GM20431 (cell line): ENCODE measurements around the gene ANKRD53.

Experiments used
- in situ Hi-C: fragments of 300-500 bp; cut with MseI, MboI; formaldehyde crosslinking; loops from one replicate; pipeline ENCODE4 v1.15.0; 2020; ENCODE audit warnings: low sequenced_read_pairs; ENCODE audit not compliant: unreplicated experiment

ANKRD53 gene

DNA sequence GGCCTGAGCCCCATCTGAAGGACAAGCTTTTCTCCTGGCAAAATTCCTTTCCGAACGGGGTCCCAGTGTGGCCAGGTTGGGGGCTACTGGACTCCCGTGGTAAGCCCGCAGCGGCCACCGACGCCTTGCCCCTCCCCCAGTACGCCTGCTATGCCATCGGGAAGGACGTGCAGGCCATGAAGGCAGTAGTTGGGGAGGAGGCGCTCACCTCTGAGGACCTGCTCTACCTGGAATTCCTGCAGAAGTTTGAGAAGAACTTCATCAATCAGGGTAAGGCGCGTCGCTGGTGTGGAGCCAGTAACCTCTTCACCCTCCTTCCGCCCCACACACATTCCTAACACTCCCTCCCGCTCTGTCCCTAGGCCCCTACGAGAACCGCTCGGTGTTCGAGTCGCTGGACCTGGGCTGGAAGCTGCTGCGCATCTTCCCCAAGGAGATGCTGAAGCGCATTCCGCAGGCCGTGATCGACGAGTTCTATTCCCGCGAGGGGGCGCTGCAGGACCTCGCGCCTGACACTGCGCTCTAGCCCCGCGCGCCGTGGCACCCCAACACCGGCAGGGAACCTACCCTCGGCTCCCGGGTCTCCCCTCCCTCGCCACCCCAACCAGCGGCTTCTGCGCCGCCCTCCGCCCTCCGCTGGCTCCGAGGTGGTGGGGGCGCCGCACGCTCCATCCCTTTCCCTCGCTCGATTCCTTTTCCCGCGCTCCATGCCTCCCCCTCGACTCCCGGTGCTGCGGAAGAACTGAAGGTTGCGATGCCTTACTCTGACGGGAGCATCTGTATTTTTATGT lies 13.6 kb upstream of the ANKRD53 start:
- in situ Hi-C loops: no loop called here

DNA sequence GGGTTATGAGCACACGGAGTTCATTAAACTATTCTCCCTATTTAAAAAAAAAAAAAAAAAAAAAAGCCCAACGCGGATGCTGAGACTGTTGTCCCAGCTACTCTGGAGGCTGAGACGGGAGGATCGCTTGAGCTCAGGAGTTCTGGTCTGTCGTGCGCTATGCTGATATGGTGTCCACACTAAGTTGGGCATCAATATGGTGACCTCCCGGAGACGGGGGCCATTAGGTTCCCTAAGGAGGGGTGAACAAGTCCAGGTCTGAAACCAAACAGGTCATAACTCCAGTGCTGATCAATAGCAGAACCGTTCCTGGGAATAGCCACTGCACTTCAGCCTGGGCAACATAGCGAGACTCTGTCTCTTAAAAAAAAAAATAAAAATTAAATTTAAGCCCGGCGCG lies 12.9 kb upstream of the ANKRD53 start:
- in situ Hi-C loops: no loop called here

GRCh38 chr2:70966681-70967080 lies 11.7 kb upstream of the ANKRD53 start:
- in situ Hi-C loops: no loop called here

- in situ Hi-C loops: no loop called here
Observed at GRCh38 chr2:70967189-70967588, 11.2 kb upstream of the ANKRD53 start.

DNA sequence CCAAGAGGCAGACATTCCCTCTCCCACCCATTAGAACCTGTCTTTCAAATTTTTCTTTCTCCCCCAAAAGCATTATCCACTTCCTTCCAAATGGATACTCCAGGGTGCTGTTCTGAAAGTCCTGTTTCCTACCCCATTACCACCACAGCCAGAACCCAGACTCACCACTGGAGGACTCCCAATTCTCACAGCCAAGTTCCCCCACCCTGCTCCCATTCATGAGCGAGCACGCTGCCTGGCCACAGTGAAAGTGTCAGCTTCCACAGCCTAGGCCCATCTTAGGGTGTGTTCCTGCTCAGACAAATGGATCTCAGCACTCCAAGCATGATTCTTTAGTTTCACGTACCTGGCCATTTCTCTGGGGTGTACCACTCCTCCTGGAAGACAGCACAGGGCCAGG lies 3.8 kb upstream of the ANKRD53 start:
- in situ Hi-C loops: no loop called here

DNA sequence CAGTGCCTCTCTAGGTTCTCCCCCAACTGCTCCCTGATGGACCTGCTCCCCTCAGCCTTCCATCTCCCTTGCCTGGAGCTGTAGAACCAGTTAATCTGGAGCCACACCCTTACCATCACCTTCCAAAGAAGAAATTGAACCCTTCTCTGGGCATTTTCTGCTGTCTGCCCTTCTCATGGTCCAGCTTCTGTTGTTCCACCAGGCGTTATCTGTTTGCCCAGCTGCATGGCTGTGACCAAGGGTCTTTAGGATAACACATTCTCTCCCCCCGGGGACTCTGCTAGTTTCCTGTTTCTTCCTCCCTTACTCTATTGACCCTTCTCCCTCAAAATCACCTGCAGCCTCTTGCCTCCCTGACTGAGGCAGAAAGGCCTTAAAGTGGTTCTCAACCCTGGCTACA lies 3.2 kb upstream of the ANKRD53 start:
- in situ Hi-C loops: no loop called here

GRCh38 chr2:70977605-70978205 lies 725 bp upstream of the ANKRD53 start:
- in situ Hi-C loops: no loop called here

DNA sequence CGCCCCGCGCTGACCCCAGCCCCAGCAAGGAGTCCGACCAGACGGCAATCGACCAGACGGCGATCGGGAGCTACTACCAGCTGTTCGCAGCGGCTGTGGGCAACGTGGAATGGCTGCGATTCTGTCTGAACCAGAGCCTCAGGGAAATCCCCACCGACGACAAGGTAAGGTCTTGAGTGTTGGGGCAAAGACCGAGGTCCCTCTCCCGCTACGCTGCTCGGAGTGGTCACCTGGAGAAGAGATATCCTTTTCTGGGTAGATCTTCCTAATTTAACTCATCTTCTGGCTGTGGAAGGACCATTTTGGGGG lies 704 bp downstream of the ANKRD53 start:
- in situ Hi-C loops: no loop called here

DNA sequence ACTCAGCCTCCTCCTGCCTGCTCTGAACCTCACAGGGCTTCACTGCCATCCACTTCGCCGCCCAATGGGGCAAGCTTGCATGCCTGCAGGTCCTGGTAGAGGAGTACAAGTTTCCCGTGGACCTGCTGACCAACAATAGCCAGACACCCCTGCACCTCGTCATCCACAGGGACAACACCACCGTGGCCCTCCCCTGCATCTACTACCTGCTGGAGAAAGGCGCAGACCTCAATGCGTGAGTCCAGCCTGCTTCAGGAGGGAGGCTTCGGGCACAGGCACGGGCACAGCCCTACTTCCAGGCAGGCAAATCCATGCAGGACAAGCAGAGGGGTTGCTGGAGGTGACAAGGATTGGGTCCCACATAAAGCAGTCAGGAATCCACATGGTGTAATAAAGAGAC lies 1.2 kb downstream of the ANKRD53 start:
- in situ Hi-C loops: no loop called here

- in situ Hi-C loops: no loop called here
Observed at GRCh38 chr2:70981421-70981820, 3.0 kb downstream of the ANKRD53 start.

- in situ Hi-C loops: no loop called here
Observed at GRCh38 chr2:70981866-70982810, 3.7 kb downstream of the ANKRD53 start.

DNA sequence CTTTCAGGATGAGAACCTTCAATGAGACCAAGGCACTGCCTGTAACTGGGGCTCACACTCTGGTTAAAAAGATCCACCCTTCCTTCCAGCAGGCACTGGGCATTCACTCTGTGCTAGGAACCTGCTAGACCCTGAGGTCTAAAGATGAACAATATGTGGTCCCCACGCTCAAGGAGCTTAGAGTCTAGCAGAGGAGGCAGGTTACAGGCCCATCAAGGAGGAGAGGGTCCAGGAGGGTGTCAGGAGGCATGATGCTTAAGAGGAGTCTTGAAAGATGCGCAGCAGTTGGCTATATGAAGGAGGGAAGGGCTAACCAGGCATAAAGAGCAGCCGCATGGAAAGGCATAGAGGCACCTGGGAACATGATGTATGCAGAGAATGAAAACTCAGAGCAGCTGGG lies 4.5 kb downstream of the ANKRD53 start:
- in situ Hi-C loops: no loop called here

- in situ Hi-C loops: no loop called here
Observed at GRCh38 chr2:70983506-70984227, 5.2 kb downstream of the ANKRD53 start.

GRCh38 chr2:70984228-70984575 lies 5.8 kb downstream of the ANKRD53 start:
- in situ Hi-C loops: no loop called here

DNA sequence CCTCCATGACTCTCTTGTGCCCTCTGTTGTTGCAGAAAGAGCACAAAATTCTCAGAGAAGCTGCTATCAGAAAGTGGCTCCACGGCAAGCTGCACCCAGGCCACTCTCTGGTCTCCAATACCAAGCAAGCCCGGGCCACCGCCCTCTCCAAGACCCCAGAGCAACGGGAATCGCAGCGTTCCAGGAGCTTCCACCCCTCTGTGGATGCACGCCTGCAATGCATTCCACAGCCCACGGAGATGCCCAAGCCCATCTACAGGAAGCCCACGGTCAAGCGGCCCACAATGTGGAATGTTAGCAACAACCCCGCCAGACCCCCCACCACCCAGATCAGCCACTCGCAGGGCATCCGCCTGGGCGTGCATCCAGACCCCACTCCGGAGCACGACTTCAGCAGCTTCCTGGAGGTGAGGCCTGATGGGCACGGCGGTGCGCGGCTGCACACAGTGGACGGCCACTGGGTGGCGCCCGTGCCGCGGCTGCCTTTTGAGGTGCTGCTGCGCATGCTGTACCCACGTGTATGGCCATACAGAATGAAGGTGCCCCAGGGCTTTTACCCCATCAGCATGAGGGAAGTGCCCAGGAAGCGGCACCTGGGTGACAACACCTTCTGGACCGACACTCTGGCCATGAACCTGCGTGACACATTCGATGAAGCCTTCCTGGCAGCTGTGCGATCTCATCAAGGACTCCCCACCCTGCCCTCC lies 6.3 kb downstream of the ANKRD53 start:
- in situ Hi-C loops: no loop called here

GRCh38 chr2:70985283-70985688 lies 6.9 kb downstream of the ANKRD53 start:
- in situ Hi-C loops: no loop called here

DNA sequence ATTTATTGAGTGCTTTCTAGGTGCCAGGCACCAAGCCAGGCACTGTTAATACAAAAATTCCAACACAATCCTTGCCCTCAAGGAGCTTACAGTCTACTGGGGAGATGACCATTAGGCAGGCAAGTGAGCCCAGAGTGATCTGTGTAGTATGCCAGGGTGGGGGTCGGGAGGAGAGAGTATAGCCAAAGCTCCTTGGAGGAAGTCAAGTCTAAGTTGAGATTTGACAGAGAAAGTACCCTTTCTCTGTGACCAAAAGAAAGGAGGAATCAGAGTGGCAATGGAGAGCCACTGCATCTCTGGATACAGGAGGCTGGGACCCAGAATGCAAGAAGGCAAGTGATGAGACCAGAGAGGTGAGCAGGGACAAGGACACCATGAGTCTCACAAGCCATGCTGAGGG lies 7.5 kb downstream of the ANKRD53 start:
- in situ Hi-C loops: no loop called here

- in situ Hi-C loops: no loop called here
Observed at GRCh38 chr2:70986499-70987189, 8.2 kb downstream of the ANKRD53 start.

DNA sequence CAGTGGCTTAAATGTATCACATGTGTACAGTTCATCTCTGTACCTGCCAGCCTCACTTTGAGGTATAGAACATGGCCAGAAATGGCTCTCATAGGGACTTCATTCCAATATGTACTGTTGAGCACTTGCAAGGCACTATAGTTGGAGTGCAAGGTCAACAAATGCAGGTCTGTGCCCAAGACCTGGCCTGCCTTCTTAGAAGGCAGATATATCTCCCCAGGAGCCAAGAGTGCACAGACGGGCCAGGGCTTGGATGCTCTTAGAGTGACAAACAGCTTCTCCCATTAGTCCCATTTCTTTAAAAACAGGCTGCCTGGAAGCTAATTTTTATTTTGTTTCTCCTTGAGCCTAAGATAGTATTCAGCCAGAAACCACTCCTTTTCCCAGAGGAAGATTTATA lies 9.0 kb downstream of the ANKRD53 start:
- in situ Hi-C loops: no loop called here
